Breast epithelium (tissue), 3 donors: ENCODE measurements around the gene HOXB13.

ENCODE experiments used
- POLR2A ChIP-seq: fragments of 450-650 bp; IDR thresholded peaks from one replicate; pipeline ENCODE4 v1.6.1; 2016; ENCODE audit warnings: antibody characterized with exemption, mild to moderate bottlenecking, moderate library complexity
- TF ChIP-seq, protein P1 (sequence below), 3 donors: fragments of 450-650 bp; IDR thresholded peaks; one replicate each; pipeline ENCODE4 v1.5.1; 2016 to 2017; ENCODE audit warnings: antibody characterized with exemption in 3 of 3, mild to moderate bottlenecking in 3 of 3, moderate library complexity in 3 of 3

DNA sequence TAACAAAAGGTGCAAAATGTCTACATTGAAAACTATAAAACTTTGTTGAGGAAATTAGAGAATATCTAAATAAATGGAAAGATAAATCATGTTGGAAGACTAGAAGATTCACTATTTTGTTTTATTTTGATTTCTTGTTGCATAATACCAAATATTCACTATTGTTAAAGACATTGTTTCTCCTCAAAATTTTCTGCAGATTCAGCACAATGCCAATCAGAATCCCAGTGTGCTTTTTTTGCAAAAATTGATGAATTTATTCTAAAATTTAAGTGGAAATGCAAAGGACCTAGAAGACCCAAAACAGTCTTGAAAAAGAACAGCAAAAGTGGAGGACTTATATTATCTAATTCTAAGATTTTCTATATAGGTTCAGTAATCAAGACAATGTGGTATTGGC lies 48.1 kb upstream of the HOXB13 start:
- TF ChIP-seq, protein P1, sequence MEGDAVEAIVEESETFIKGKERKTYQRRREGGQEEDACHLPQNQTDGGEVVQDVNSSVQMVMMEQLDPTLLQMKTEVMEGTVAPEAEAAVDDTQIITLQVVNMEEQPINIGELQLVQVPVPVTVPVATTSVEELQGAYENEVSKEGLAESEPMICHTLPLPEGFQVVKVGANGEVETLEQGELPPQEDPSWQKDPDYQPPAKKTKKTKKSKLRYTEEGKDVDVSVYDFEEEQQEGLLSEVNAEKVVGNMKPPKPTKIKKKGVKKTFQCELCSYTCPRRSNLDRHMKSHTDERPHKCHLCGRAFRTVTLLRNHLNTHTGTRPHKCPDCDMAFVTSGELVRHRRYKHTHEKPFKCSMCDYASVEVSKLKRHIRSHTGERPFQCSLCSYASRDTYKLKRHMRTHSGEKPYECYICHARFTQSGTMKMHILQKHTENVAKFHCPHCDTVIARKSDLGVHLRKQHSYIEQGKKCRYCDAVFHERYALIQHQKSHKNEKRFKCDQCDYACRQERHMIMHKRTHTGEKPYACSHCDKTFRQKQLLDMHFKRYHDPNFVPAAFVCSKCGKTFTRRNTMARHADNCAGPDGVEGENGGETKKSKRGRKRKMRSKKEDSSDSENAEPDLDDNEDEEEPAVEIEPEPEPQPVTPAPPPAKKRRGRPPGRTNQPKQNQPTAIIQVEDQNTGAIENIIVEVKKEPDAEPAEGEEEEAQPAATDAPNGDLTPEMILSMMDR (IDR thresholded peaks at IDR 0.05), result no peak
- TF ChIP-seq POLR2A, result no peak
